GM18520 (cell line): ENCODE measurements around the gene HYAL3.
A peak's percentile ranks its signal among the peaks of the same experiment; 100 is the strongest.
"Not testable (repeated sequence)": the region's sequence is repeated elsewhere in the genome, so short reads cannot be mapped to it uniquely, and the experiment has no call there.

ENCODE experiments used
- ATAC-seq: cut with Tn5 transposase; IDR thresholded peaks from one replicate; pipeline ENCODE4 v1.9.1; 2021; ENCODE audit not compliant: unreplicated experiment

Gene HYAL3

DNA sequence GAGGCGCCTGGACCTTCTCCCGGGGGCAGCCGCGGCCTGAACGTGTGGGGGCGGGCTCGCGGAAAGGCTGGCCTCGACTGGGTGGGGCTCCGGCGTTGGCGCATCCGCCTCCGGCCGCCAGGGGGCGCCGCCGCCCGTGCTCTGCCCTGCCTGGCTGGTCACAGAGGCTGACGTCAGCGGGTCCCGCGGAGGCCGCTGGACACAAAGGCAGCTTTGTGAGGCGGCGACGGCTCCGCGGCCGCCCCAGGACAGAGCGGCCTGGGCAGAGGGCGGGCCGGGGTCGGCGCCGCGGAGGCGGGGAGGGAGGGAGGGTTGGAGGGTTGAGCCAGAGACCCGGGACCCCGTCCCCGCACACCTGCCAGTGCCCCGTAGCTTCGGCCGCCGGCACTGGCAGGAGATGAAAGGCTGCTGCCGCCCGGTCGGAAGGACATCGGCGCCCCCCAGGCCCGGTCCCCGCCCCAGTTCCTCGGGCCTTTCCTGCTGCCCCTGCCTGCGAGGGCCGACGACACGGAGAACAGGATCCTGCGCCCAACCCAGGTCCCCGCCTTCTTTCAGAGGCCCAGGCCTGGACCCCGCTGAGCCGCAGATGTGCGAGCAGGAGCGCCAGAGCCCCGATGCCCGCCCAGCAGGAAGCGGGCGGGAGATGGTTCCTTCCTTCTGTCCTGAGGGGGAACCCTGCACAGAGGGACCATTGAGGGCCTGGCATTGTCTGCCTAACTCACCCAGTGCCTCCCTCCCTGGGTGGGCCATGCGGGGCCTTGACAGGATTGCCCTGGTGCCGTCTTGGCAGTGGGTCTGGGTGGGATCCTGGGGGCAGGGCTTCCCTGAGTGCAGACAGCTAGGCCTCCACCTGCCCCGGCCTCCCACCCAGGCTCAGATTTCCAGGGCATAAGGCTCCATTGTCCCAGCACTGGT, 38.9 kb downstream of the HYAL3 start:
- ATAC-seq = peak; percentile 82

GRCh38 chr3:50259432-50260026, 39.7 kb downstream of the HYAL3 start:
- ATAC-seq = no peak

DNA sequence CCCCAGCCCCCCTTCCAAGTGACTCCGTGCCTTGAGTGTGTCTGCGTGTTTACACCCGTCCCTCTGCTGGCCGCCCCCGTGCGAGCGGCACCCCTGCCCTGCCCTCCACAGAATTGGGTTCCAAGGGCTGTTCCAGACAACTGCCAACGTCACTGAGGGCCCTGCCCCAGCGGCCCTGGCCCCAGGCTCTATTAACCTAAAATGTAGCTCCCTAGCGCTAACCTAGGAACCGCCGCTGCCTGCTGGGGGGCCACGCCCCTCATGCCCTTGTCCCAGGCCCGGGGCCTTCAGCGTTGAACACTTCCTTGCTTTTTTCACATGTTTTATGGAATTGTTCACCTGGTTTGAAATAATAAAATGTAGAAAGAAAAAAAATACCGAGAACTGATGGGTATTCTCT, 40.2 kb downstream of the HYAL3 start:
- ATAC-seq = no peak

DNA sequence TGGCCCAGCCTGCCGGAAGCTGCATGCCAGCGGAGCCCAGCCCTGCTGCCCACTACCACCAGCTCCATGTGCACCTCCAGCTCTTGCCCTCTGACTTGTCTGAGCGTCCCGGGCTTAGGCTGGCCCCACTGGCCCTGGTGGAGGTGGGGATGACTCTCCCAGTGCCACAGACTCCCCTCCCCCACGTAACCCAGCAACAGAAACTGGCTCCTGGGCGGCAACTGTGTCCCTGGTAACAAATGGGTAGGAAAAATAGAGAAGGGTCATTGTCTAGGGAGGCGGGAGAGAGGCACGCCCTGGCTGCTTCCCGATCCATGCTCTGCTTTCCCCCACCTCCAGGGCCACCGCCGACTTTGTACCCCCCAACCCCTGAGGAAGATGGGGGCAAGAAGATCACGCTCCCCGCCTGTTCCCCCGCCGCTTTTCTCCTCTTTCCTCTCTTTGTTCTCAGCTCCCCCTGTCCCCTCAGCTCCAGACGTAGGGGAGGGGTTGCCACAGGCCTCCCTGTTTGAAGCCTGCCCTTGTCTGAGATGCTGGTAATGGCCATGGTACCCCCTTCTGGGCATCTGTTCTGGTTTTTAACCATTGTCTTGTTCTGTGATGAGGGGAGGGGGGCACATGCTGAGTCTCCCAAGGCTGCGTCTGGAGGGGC, 41.0 kb downstream of the HYAL3 start:
- no peak for ATAC-seq

- no peak for ATAC-seq
These were observed 42.0 kb downstream of the HYAL3 start for GRCh38 chr3:50256978-50257890.

DNA sequence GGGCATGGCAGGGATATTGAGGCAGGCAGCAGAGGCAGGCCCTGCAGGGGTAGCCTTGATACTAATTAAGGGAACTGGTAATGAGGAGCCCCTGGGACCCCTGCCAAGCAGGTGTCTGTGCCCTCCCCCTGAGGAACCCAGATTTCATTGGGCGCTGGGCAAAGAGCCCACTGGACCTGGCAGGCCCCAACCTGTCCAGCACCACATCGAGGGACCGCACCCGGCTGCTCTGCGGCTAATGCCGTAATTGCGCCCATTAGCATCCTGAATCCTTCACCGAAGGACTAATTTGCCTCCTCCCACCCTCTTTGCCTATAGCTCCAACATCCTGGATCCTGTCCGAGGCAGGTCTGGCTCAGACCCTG, 44.0 kb downstream of the HYAL3 start:
- ATAC-seq = no peak

GRCh38 chr3:50254577-50255250, 44.5 kb downstream of the HYAL3 start:
- no peak for ATAC-seq

DNA sequence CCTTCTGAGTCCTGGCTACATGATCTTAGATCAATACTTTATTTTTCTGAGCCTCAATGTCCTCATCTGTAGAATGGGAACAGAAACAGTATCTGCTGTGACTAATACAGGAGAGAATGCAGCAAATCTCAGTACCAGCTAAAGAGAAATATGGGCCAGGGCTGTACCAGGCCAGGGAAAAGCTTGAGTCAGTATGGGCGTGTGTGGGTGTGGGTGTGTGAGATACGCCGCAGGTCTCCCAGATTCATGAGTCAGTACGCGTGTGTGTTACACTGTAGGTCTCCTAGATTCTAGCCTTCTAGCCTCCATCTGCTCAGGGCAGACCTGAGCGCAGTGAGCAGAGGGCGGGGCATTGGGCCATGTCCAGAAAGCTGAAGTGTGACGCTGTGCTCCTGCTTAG, 48.0 kb downstream of the HYAL3 start:
- no peak for ATAC-seq

DNA sequence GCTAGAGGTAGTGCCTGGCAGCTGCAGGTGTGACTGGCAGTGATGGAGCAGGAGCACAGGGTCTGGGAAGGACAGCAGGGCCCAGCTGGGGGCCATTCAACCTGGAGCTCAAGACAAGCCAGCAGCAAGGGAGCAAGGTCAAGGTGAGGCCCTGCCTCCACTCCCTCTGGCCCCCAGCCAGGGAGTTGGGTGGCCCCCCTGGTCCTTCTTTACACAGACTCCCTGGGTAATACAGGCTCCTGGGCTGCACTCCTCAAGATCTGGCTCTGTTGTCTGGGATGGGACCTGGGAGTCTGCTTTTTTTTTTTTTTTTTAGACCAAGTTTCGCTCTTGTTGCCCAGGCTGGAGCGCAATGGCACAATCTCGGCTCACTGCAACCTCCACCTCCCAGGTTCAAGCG, 48.7 kb downstream of the HYAL3 start:
- no peak for ATAC-seq

- ATAC-seq = no peak
These were observed 49.7 kb downstream of the HYAL3 start for GRCh38 chr3:50249457-50249856.

GRCh38 chr3:50248387-50248786, 50.8 kb downstream of the HYAL3 start:
- no peak for ATAC-seq

DNA sequence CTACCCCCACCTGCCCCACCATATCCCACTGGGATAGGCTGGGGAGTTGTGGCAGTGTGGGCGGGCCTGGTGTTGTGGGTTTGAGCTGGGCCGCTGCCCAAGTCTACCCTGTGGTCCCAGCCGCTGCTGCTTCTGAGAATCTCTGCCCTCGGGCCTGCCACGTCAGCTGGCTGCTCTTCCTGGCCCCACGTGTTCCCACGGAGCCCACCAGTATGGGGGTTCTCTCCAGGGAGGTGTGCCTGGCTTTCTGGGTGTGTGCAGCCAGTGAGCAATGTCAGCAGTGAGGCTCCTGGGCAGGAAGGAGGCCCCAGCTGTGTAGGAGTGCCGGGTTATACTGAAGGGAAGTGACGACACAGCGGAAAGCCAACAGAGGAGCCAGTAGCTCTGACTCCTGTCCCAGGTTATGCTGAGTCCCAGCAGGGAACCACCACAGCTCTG, 52.7 kb downstream of the HYAL3 start:
- ATAC-seq = peak; percentile 16

DNA sequence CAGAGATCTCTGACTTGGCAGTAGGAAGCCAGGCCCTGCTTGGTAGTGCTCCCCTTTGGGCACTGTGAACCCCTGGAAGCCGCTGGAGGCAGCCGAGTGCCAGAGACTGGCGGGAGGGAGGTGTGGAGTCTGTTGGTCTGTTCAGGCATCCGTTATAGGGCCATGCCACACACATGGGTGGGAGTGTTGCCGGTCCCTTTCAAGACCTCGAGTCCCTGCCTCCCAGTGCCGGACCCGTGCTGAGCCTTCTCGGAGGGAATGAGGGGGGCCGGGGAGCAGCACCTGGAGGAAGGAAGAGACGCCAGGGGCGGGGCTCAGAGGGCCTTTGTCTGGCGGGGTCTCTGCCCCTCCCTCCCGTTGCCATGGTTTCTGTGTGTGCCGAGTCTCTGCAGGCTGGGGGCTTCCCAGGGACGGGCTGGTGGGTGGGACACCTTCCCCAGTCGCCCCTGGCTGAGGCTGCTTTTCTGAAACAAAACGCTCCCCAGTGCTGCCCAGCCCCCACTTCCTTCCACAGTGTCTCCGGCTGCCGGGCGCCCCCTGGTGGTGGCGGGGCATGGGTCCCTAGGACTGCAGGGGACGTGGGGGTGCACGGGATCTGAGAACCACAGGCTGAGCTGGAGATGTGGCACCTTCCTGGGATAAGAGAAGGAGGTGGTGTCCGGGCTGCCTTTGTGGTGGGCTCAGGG, 53.2 kb downstream of the HYAL3 start:
- peak; percentile 42 for ATAC-seq

DNA sequence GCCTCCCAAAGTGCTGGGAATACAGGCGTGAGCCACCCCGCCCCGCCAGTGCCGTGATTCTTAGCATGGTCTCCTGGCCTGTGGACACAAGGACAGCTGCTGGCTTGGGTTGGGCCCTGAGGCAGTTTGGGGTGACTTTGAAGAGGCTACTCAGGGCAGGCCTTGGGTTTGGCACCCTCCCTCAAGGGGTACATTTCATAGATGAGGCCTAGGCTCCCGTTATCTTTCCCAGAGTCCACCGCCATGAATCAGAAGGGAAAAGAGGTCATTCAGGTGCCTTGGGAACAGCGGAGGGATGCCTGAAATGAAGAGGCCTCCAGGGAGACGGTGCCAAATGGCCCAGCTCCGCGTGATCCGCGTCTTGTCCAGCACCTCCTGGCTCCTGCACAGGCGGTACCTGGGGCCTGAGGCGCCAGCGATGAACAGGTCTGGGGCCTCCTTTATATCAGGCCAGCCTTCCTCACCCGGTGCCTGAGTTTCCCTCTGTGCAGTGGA, 53.9 kb downstream of the HYAL3 start:
- ATAC-seq = no peak

DNA sequence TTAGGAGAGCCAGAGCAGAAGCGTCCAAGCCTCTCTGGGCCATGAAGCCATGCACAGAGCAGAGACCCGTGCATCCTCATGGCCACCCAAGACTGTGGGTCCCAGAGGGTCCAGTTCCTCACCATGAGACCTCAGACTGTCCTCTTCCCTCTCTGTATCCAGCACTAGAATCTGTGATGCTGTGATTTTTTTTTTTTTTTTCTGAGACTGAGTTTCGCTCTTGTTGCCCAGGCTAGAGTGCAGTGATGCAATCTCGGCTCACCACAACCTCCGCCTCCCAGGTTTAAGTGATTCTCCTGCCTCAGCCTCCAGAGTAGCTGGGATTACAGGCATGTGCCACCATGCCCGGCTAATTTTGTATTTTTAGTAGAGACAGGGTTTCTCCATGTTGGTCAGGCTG, 54.4 kb downstream of the HYAL3 start:
- not testable (repeated sequence) for ATAC-seq

- no peak for ATAC-seq
These were observed 55.7 kb downstream of the HYAL3 start for GRCh38 chr3:50243543-50243895.

GRCh38 chr3:50242851-50243542, 56.2 kb downstream of the HYAL3 start:
- no peak for ATAC-seq
